Measurements from ENCODE around the gene TSPYL1.

DNA sequence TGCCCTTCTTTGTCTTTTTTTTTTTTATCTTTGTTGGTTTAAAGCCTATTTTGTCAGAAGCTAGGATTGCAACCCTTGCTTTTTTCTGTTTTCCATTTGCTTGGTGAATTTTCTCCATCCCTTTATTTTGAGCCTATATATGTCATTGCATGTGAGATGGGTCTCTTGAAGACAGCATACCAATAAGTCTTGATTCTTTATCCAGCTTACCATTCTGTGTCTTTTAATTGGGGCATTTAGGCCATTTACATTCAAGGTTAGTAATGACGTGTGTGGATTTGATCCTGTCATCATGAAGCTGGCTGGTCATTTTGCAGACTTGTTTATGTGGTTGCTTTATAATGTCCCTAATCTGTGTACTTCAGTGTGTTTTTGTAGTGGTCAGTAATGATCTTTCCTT is 16.4 kb downstream of the TSPYL1 start:
- TF ChIP-seq E2F1 (CRISPR knock-in tag; IDR thresholded peaks at IDR 0.05) (no peak), TP53 (CRISPR knock-in tag; IDR thresholded peaks at IDR 0.05) (no peak), NR3C1 (CRISPR knock-in tag; conservative IDR thresholded peaks at IDR 0.05; ENCODE audit: low read depth) (no peak), SMAD4 (CRISPR knock-in tag; IDR thresholded peaks at IDR 0.05) (no peak), CREB1 (CRISPR knock-in tag; IDR thresholded peaks at IDR 0.05) (no peak)
- TF ChIP-seq, protein P1, sequence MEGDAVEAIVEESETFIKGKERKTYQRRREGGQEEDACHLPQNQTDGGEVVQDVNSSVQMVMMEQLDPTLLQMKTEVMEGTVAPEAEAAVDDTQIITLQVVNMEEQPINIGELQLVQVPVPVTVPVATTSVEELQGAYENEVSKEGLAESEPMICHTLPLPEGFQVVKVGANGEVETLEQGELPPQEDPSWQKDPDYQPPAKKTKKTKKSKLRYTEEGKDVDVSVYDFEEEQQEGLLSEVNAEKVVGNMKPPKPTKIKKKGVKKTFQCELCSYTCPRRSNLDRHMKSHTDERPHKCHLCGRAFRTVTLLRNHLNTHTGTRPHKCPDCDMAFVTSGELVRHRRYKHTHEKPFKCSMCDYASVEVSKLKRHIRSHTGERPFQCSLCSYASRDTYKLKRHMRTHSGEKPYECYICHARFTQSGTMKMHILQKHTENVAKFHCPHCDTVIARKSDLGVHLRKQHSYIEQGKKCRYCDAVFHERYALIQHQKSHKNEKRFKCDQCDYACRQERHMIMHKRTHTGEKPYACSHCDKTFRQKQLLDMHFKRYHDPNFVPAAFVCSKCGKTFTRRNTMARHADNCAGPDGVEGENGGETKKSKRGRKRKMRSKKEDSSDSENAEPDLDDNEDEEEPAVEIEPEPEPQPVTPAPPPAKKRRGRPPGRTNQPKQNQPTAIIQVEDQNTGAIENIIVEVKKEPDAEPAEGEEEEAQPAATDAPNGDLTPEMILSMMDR (IDR thresholded peaks at IDR 0.05), result no peak
- TF ChIP-seq, protein P2, sequence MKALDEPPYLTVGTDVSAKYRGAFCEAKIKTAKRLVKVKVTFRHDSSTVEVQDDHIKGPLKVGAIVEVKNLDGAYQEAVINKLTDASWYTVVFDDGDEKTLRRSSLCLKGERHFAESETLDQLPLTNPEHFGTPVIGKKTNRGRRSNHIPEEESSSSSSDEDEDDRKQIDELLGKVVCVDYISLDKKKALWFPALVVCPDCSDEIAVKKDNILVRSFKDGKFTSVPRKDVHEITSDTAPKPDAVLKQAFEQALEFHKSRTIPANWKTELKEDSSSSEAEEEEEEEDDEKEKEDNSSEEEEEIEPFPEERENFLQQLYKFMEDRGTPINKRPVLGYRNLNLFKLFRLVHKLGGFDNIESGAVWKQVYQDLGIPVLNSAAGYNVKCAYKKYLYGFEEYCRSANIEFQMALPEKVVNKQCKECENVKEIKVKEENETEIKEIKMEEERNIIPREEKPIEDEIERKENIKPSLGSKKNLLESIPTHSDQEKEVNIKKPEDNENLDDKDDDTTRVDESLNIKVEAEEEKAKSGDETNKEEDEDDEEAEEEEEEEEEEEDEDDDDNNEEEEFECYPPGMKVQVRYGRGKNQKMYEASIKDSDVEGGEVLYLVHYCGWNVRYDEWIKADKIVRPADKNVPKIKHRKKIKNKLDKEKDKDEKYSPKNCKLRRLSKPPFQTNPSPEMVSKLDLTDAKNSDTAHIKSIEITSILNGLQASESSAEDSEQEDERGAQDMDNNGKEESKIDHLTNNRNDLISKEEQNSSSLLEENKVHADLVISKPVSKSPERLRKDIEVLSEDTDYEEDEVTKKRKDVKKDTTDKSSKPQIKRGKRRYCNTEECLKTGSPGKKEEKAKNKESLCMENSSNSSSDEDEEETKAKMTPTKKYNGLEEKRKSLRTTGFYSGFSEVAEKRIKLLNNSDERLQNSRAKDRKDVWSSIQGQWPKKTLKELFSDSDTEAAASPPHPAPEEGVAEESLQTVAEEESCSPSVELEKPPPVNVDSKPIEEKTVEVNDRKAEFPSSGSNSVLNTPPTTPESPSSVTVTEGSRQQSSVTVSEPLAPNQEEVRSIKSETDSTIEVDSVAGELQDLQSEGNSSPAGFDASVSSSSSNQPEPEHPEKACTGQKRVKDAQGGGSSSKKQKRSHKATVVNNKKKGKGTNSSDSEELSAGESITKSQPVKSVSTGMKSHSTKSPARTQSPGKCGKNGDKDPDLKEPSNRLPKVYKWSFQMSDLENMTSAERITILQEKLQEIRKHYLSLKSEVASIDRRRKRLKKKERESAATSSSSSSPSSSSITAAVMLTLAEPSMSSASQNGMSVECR (CRISPR knock-in tag; IDR thresholded peaks at IDR 0.05; ENCODE audit: borderline replicate concordance), result no peak
- TF ChIP-seq, protein P3, sequence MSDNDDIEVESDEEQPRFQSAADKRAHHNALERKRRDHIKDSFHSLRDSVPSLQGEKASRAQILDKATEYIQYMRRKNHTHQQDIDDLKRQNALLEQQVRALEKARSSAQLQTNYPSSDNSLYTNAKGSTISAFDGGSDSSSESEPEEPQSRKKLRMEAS (CRISPR knock-in tag; IDR thresholded peaks at IDR 0.05), result no peak
